ENCODE results near the gene ABHD11. TPM values are rescaled to one million over a fixed set of nuclear protein-coding genes. Genes with fewer than 3 reads are reported as not detected.
"Not testable (repeated sequence)": the region's sequence is repeated elsewhere in the genome, so short reads cannot be mapped to it uniquely, and the experiment has no call there.

The ABHD11 gene
- total RNA-seq, 1 donor from 2014 or later: 16.7 TPM

DNA sequence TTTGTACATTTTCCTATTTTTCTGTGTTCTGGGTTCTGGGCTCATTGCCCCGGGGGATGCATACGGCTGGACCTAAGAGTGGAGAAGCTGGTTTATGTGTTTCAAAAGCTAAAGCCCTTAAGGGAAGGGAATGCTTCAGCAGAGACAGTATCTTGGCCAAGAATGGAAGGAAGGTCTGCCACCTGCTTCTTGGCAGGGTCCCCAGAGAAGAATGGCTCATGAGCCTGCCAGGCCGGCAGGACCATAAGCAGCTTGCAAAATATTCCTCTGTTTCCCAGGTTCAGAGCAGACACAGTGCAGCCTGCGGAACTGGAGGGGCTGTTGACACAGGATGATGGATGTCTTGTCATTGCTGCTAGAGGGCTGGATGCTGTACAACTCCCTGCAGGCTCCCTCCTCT is 7.8 kb upstream of the ABHD11 start:
- intact Hi-C loops (cut with micrococcal nuclease): no loop called here

DNA sequence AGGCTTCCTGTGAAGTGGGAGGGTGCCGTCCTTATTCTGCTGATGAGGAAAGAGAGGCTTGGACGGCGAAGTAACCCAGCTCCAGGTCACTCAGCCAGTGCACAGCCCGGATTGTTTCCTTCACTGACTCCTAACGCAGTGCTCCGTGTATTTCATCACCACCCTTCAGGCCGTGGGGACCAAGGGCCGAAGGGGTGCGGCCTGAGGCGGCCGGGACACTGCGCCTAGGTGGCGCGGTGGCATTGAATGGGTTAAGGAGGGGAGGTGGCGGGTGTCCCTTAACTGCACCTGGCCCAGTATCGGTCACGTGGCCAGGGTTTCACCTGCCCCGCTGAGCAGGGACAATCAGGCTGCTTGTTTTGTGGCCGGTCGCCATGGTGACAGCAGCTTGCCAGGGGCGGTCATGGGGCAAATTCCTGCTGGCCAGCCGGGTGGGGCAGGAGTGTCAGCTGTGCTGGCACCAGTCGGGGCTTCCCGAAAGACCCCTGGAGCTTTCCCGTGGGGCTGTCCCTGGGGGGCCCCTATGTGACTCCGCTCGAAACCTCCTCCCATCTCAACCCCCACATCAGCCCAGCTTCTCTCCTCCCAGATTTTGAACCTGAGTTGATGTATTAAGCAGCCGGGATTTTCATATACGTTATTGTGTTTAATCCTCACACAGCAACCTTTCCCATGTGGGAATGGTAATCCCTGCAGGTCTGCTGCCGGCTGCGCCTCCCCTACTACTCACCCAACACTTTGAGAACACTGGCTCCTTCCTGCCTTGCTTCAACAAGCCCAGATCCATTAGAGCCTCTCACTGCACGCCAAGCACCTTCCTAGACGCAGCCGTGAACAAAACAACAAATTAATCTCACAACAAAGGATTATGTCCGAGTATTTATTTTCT is 4.4 kb upstream of the ABHD11 start:
- intact Hi-C loops (cut with micrococcal nuclease): no loop called here

DNA sequence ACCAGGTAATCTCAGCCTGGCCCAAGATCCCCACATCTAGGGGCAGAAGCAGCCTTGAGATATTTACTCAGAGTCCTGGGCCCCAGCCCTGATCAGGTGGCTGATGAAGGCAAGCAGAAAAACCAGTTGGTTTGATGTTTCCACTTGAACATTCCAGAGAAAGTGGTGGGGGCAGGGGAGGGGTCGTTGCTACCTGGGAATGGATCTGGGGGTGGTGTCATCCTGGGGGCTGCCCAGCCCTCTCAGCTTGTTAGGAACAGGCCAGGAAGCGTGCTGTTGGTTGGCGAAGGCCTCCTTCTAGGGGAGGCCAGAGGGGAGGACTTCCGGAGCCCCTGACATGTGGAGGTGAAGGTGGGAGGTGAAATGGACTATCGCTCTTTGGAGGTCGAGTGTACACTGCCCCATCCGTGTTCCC is 3.7 kb upstream of the ABHD11 start:
- intact Hi-C loops (cut with micrococcal nuclease): no loop called here

DNA sequence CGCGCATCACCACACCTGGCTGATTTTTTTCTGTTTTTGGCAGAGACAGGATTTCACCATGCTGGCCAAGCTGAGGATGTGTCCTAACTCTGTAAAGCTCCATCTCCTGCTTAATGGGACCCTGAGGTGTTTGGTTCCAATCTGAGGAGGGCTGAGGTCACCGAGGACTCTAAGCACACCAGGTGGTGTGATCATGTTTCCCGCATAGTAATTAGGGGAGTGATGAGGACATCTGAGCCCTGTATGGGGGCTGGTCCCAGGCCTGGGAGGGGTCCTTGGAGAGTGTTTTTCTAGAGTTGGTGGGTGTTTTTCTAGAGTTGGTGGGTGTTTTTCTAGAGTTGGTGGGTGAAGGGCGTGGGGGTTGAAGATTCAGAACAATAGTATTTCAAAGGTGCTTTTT is 3.0 kb upstream of the ABHD11 start:
- intact Hi-C loops (cut with micrococcal nuclease): no loop called here

DNA sequence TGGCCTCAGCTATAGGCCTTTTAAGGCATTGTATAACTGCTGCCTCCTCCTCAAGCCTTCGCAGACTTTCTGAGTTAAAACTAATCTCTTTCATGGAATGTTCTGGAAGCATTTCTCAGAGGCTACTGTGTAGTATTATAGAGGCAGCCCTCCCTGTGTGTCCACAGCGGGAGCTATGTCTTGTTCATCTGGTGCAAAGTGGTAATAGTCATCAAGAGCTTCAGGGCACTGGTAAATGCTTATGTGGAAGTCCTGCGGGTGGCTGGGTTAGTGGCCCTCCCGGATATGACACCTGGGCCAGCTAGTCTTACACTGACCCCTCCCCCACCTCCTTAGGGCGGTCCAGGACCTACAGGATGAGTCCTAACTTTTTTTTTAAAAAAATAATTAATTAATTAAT is 2.2 kb upstream of the ABHD11 start:
- intact Hi-C loops (cut with micrococcal nuclease): no loop called here

DNA sequence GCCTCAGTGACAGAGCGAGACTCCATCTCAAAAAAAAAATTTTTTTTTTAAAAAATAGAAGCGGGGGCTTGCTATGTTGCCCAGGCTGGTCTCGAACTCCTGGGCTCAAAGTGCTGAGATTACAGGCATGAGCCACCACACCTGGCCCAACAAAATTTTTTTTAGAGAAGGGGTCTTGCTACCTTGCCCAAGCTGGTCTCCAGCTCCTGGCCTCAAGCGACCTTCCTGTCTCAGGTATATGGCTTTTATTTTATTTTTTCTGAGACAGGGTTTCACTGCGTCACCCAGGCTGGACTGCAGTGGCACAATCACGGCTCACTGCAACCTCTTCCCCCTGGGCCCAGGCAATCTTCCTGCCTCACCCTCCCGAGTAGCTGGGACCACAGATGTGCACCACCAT is 1.6 kb upstream of the ABHD11 start:
- intact Hi-C loops (cut with micrococcal nuclease): no loop called here

DNA sequence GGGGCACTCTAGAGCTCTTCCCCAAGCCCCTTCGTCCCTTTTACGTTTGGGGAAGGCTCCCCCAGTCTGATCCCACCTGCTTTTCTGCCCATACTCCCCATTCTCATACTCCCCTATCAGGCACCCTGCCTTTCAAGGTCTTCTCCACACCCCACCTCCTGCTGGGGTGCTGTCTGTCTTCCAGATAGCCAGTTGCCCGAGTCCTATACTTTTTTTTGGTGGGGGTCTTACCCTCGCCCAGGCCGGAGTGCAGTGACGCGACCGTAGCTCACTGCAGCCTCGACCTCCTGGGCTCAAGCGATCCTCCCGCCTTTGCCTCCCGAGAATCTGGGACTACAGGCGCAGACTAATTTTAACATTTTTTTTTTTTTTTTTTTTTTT is 775 bp upstream of the ABHD11 start:
- intact Hi-C loops (cut with micrococcal nuclease): loop anchor here (2.0 to 10.0 kb wide), 4 partner anchors 115 to 815 kb away; partner anchors contain the start of genes EIF4H, POM121 and RFC2

DNA sequence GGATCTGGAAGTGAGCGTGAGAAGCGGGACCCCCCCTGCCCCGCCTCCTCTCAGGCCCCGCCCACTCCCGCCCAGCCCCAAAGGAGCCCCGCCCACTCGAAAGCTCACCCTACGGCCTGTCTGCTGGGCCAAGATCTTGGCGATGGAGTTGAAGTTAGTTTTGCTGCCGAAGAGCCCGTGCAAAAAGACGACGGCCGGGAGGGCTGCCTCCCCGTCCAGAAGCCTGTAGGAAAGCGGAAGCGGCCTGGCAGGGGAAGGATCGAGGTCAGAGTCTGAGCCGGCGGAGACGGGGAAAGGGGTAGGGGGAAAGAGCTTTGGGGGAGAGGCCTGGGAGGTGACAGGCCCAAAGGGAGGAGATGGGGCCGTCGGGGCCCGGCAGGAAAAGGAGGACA is 386 bp downstream of the ABHD11 start:
- intact Hi-C loops (cut with micrococcal nuclease): loop anchor here (1.0 to 10.0 kb wide), 15 partner anchors 19 to 910 kb away; partner anchors contain the start of genes BAZ1B, BCL7B, BUD23 and DNAJC30

DNA sequence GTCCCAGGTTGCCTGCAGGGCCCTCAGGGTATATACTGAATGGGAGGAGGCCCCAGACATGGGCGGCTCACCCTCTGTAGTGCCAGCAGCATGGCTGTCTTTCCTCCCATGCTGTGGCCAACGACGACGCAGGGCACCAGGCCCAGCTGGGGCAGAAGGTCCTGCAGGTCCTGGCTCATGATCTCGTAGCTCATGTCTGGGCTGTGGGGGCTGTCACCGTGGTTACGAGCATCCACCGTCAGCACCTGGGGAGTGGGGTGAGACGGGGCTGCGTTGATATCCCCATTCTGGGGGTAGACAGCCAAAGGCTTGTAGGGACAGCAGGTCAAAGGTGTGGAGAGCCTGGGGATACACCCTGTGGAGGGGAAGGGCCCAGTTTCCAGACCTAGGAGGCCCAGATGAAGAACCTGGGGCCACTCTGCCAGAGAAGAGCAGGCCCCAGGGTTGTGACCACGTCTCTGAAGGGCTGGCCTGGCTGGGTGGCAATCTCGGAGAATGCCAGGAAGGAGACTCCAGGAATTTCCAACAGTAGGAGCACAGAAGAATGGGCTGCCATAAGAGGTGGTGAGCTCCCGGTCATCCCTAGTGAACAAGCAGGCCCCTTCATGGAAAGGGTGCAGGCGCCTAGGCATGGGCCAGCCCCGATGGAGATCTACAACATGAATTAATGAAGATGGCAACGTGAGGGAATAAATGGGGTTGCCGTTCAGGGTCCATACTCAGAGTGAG is 947 bp downstream of the ABHD11 start:
- intact Hi-C loops (cut with micrococcal nuclease): loop anchor here (1.0 to 10.0 kb wide), 15 partner anchors 18 to 909 kb away; partner anchors contain the start of genes BAZ1B, BCL7B, BUD23 and DNAJC30

DNA sequence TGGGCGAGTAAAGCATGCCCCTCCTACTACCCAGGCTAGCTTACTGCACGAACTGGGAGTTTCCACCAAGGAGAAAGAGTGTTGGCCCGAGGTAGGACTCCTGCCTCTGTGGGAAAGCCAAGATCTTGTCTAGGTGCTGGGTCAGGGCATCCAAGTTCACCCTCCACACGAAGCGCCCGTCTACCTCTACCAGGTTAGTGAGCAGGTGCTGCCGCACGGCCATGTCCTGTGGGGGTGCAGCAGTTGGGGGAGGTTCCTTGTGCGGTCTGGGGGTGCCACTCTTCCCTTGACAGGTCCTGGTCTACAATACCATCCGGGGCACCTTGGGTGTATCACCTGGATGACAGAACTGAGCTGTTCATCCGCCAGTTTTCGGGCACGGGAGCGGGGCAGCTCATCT is 1.7 kb downstream of the ABHD11 start:
- intact Hi-C loops (cut with micrococcal nuclease): loop anchor here (5.0 to 10.0 kb wide), 3 partner anchors 435 to 812 kb away; partner anchors contain the start of genes EIF4H, POM121 and RFC2

DNA sequence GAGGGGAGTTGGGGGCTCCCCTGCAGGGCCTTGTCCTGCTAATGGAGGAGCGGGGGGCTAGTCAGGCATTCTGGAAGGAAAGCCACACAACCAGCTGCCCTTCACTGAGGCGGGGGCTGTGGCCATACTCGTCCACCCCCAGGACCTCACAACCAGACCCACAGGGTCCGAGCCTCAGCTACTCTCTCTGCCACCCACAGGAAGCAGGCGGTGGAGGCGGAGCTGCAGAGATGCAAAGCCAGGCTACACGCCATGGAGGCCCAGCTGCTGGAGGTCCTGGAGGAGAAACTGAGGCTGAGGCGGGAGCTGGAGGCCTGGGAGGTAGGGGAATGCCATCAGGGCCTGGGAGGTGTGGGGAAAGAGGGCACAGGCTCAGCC is 3.1 kb downstream of the ABHD11 start:
- intact Hi-C loops (cut with micrococcal nuclease): loop anchor here (5.0 to 10.0 kb wide), 3 partner anchors 437 to 811 kb away; partner anchors contain the start of genes EIF4H, POM121 and RFC2

DNA sequence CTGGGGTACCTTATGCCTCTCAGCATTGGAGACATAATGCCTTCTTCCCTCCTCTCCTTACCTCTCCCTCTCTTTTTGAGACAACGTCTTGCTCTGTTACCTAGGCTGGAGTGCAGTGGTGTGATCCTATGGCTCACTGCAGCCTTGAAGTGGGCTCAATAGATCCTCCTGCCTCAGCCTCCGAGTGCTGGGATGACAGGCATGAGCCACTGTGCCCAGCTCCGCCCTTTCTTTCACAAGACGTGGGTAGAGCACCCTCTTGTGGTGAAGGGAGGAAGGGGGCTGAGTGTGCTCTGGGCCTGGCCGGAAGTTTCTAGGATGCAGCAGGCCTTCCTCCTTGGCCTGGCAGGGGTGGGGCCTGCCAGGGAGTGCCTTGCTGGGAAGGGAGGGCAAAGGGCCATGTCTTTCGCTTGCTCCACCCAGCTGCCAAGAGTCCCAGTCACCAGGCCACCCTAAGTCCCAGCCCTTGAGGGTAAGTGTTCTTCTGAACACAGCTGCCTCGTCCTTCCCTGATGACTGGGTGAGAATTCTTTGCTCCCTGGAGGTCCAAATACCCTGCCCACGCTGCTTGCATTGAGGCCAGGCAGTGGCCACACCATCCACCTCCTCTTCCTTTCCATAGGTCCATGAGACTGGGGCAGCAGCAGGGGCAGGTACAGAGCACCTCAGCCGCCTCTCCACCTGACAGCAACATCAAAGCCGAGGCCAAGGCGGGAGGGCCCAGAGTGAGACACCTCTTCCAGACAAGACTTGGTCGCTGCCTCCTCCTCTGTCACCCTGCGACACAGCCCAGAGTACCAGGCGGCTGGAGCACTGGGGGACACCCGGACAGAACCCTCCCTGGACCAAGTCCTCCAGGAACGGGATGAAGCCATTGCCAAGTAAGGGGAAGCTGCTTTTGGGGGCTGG is 3.7 kb downstream of the ABHD11 start:
- intact Hi-C loops (cut with micrococcal nuclease): loop anchor here (1.0 to 10.0 kb wide), 11 partner anchors 10 to 810 kb away; partner anchors contain the start of genes BAZ1B, BUD23, DNAJC30 and EIF4H

DNA sequence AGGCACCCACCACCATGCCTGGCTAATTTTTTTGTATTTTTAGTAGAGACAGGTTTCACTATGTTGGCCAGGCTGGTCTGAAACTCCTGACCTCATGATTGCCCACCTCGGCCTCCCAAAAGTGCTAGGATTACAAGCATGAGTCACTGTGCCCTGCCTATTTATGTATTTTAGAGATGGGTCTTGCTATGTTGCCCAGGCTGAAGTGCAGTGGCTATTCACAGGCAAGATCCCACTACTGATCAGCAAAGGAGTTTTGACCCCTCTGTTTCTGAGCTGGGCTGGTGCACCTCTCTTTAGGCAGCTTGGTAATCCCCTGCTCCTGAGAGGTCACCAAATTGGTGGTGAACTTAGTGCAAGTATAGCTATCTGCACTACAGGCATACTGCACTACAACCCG is 6.2 kb downstream of the ABHD11 start:
- intact Hi-C loops (cut with micrococcal nuclease): loop anchor here (10.0 kb wide), 1 partner anchor 808 kb away; the partner anchor contains the start of gene POM121

DNA sequence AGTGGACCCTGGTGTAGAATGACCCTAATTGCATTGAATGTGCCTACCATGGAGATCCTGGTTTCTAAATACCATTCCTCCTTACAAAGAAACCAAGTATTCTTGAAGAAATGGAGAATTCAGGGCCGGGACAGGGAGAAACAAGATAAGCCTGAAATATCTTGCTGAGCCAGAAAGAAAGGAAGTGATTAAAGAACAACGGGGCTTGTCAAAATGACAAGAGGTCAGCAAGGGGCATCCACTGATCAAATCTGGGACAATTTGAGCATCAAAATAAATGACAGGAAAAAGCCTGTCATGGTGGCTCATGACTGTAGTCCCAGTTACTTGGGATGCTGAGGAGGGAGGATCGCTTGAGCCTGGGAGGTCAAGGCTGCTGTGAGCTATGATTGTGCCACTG is 8.1 kb downstream of the ABHD11 start:
- intact Hi-C loops (cut with micrococcal nuclease): loop anchor here (10.0 kb wide), 1 partner anchor 806 kb away; the partner anchor contains the start of gene POM121

DNA sequence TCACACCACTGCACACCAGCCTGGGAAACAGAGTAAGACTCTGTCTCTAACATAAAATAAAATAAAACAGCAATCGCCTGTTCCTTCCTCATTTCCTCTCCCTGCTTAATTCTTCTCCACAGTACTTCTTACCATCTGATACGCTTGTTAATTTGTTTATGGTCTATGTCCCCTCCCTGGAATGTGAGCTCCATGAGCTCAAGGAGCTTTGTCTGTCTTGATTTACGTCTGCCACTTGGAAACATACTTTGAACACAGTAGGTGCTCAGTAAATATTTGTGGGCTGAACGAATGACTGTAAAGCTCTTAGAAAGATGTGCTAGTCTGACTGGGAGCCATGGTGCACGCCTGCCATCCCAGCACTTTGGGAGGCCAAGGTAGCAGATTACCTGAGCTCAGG is 10.1 kb downstream of the ABHD11 start:
- intact Hi-C loops (cut with micrococcal nuclease): no loop called here

DNA sequence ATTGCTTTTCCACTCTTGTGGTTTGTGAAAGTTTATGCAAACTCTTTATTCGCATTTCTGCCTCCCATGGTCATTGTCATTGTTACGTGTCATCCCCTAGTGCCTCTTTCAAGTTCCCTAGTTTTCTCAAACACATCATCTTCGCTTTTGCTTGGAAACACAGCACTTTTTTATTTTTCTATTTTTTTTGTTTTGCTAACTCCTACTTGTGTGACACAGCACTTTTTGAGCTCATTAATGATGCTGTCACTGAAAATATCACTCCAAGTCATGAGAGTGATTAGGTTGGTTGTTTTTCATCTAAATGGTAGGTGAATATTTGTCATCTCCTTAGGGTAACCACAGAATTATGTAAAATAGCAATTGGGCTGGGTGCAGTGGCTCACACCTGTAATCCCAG is 10.7 kb downstream of the ABHD11 start:
- intact Hi-C loops (cut with micrococcal nuclease): no loop called here

DNA sequence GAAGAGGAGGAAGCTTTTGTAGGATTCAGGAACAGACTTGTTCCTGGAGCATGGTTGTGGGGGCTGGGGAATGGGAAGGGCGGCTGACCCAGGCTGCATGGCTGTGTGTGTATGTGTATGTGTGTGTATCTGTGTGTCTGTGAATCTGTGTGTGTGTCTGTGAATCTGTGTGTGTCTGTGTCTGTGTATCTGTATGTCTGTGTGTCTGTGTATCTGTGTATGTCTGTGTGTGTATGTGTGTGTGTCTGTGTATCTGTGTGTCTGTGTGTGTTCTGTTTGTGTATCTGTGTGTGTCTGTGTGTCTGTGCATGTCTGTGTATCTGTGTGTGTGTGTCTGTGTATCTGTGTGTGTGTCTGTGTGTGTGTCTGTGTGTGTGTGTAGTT is 12.5 kb downstream of the ABHD11 start:
- intact Hi-C loops (cut with micrococcal nuclease): no loop called here

DNA sequence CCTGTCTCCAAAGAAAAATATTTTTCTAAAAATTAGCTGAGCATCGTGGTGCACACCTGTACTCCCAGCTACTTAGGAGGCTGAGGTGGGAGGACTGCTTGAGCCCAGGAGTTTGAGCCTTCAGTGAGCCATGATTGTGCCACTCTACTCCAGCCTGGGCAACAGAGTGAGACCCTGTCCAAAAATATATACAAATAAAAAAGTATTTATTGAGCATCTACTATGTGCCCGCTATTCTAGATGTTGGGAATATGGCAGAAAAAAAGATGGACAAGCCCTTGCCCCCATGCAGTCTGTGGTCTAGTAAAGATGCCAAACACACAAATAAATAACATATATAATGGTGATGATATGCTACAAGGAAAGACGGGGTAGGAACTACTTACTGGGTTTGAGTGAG is 14.8 kb downstream of the ABHD11 start:
- intact Hi-C loops (cut with micrococcal nuclease): no loop called here

DNA sequence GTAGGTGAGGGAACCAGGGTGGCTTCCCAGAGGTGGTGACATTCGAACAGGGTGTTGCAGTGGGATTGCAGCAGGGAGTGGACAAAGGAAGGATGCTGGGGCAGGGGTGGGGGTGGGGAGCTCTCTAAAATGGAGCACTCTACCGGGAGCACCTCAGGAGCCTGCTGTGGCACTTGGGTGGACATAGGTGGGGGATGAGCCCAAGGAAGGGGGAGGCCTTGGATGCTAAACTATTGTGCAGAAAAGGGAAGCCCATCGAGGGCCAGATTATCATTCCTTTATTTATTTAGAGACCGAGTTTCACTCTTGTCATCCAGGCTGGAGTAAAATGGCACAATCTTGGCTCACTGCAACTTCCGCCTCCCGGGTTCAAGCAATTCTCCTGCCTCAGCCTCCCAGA is 15.8 kb downstream of the ABHD11 start:
- intact Hi-C loops (cut with micrococcal nuclease): no loop called here

DNA sequence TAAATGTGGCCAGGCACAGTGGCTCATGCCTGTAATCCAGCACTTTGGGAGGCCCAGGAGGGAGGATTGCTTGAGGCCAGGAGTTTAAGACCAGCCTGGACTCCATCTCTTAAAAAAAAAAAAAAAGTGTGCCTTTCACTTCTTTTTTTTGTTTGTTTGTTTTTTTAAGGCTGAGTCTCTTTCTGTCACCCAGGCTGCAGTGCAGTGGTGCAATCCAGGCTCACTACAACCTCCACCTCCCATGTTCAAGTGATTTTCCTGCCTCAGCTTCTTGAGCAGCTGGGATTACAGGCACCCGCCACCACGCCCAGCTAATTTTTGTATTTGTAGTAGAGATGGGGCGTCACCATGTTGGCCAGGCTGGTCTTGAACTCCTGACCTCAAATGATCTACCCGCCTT is 16.4 kb downstream of the ABHD11 start:
- intact Hi-C loops (cut with micrococcal nuclease): not testable (repeated sequence)

DNA sequence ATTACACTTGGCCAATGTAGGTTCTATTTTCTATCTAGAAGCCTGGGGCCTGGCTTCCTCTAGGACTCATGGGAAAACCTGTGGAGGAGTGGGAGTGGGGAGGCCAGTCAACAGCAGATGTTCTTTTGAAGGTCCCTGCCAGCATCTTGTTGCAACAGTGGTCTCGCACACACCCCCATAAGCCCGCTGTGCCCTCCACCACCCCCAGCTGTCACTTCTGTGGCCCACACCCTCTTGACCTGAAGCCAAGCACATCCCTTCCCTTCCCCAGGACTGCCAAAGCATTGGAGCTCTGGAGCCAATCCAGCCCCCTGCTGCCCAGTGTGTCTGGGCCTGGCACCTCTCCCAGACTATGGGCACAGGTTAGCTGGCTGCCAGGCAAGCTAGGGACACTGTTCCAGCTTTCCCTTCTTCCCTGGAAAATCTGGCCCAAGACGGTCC is 17.2 kb downstream of the ABHD11 start:
- intact Hi-C loops (cut with micrococcal nuclease): no loop called here
